Erythroblast (primary cell): Measurements from ENCODE around the gene CD44.

Source experiments
- GATA1 ChIP-seq: IDR thresholded peaks from 2 replicates; pipeline ENCODE4 v1.6.1; 2011; ENCODE audit warnings: low read depth, mild to moderate bottlenecking, control low read depth, low read length, moderate library complexity
- POLR2A ChIP-seq: IDR thresholded peaks from 2 replicates; pipeline ENCODE4 v1.6.1; 2011; ENCODE audit warnings: mild to moderate bottlenecking, low read length

- TF ChIP-seq POLR2A (no peak), GATA1 (no peak)
Observed at GRCh38 chr11:35242412-35243242, 103.7 kb downstream of the CD44 start.
